Measurements from ENCODE around the gene PPARA. TPM values are rescaled to one million over a fixed set of nuclear protein-coding genes. Genes with fewer than 3 reads are reported as not detected.

Gene PPARA
- total RNA-seq, 1 experiment from 2014 or later: 10.7 TPM

- no TSS peak for BruUV-seq (replicated peaks)
- no peak overlapping the region for H3K4me3 ChIP-seq (ENCODE audit: low read depth in 2 of 2, low read length in 2 of 2)
- H3K9me3 ChIP-seq (ENCODE audit: control insufficient read depth, insufficient read depth, low read depth, low read length): no peaks in the 10 kb centered on the region
- no peak for TF ChIP-seq POLR2AphosphoS5 (IDR thresholded peaks at IDR 0.05; ENCODE audit: low read depth, low read length)
- no peak for TF ChIP-seq SIN3A (IDR thresholded peaks at IDR 0.05; ENCODE audit: borderline replicate concordance, insufficient read depth, low read depth, low read length)
- no peak for TF ChIP-seq TCF7L2 (IDR thresholded peaks at IDR 0.05; ENCODE audit: low read depth, low read length)
- no peak for TF ChIP-seq REST (IDR thresholded peaks at IDR 0.05; ENCODE audit: insufficient read depth in 1 of 2, low read depth in 2 of 2, low read length in 1 of 2)
- no peak for TF ChIP-seq CTCF (IDR thresholded peaks at IDR 0.05)
- in situ Hi-C loops (cut with HindIII; ENCODE audit: low pct_unique_long_range_greater_than_20kb, low sequenced_read_pairs) (no loop called here), intact Hi-C loops (cut with micrococcal nuclease; ENCODE audit: unreplicated experiment) (no loop called here)
- H3K36me3 ChIP-seq (ENCODE audit: control insufficient read depth, insufficient read depth, low read length): no peaks in the 10 kb centered on the region
- CTCF ChIA-PET: no interaction called here
- H3K4me1 ChIP-seq (ENCODE audit: control insufficient read depth, insufficient read depth, low read length): no peaks in the 10 kb centered on the region
- no peaks in the 10 kb centered on the region for H3K27me3 ChIP-seq (ENCODE audit: control insufficient read depth, insufficient read depth, low read length)
- DNase-seq (ENCODE audit: low read depth, low spot score): no peak
- no peak overlapping the region for H3K27ac ChIP-seq (ENCODE audit: low read length)
- ATAC-seq: no peak
- POLR2A ChIA-PET: no interaction called here
Observed at GRCh38 chr22:46292173-46292572, 141.8 kb downstream of the PPARA start.

- Histone ChIP-seq H3K9me3 (ENCODE audit: control insufficient read depth, insufficient read depth, low read depth, low read length) (no peaks in the 10 kb centered on the region), H3K27me3 (ENCODE audit: control insufficient read depth, insufficient read depth, low read length) (no peaks in the 10 kb centered on the region), H3K4me3 (ENCODE audit: low read depth in 2 of 2, low read length in 2 of 2) (no peak overlapping the region), H3K4me1 (ENCODE audit: control insufficient read depth, insufficient read depth, low read length) (no peaks in the 10 kb centered on the region; the same call in 1 of the 2 replicates), H3K36me3 (ENCODE audit: control insufficient read depth, insufficient read depth, low read length) (peaks cover 2% of the 10 kb centered on the region; the same call in 1 of the 2 replicates), H3K27ac (ENCODE audit: low read length) (no peak overlapping the region)
- in situ Hi-C loops (cut with HindIII; ENCODE audit: low pct_unique_long_range_greater_than_20kb, low sequenced_read_pairs) (no loop called here), intact Hi-C loops (cut with micrococcal nuclease; ENCODE audit: unreplicated experiment) (no loop called here)
- CTCF ChIA-PET: no interaction called here
- no peak for DNase-seq (ENCODE audit: low read depth, low spot score)
- BruUV-seq (replicated peaks): no TSS peak
- ATAC-seq: no peak
- POLR2A ChIA-PET: no interaction called here
- TF ChIP-seq REST (IDR thresholded peaks at IDR 0.05; ENCODE audit: insufficient read depth in 1 of 2, low read depth in 2 of 2, low read length in 1 of 2) (no peak), CTCF (IDR thresholded peaks at IDR 0.05) (no peak), POLR2AphosphoS5 (IDR thresholded peaks at IDR 0.05; ENCODE audit: low read depth, low read length) (no peak), SIN3A (IDR thresholded peaks at IDR 0.05; ENCODE audit: borderline replicate concordance, insufficient read depth, low read depth, low read length) (no peak), TCF7L2 (IDR thresholded peaks at IDR 0.05; ENCODE audit: low read depth, low read length) (no peak)
Observed at GRCh38 chr22:46292732-46293131, 142.4 kb downstream of the PPARA start.

Other genes starting within 250 kb of the PPARA start
- 52.1 TPM for gene WNT7B, start 173.4 kb upstream of the PPARA start, total RNA-seq (2021; ENCODE audit: unreplicated experiment)
- 11.2 TPM for gene CDPF1, start 99.8 kb downstream of the PPARA start, total RNA-seq (2021; ENCODE audit: unreplicated experiment)
- not detected for gene PKDREJ, start 112.8 kb downstream of the PPARA start, total RNA-seq (2021; ENCODE audit: unreplicated experiment)
- 14.0 TPM for gene TTC38, start 117.5 kb downstream of the PPARA start, total RNA-seq (2021; ENCODE audit: unreplicated experiment)
- gene GTSE1, start 146.3 kb downstream of the PPARA start, total RNA-seq (2021; ENCODE audit: unreplicated experiment): 36.2 TPM
- 48.8 TPM for gene TRMU, start 185.2 kb downstream of the PPARA start, total RNA-seq (2021; ENCODE audit: unreplicated experiment)

All from Panc1 (cell line).